ENCODE measurements around the gene TMEM144. TPM values are rescaled to one million over a fixed set of nuclear protein-coding genes. Genes with fewer than 3 reads are reported as not detected.

Gene TMEM144
- total RNA-seq, 1 donor from 2014 or later: 4.1 TPM

DNA sequence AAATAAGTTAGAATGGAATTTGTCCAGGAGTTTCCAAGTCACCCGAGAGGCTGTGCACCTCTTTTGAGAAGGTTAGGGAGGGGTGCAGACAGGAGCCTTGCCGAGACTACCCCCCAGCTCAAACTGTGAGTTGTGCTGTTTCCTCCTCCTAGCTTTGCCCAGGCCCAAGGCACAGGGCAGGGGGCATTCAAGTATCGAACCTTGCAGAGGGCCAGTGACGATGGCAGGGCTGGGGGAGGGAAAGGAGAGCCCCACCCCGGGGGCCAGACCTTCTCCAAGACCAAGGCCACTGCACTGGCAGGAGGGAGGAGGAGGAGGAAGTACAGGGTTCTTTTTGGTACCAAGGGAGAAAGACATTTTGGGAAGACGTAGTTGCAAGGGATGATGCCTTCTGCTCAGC is 80.6 kb downstream of the TMEM144 start:
- Mint-ChIP-seq H3K4me1 (peaks cover 3% of the 10 kb centered on the region), H3K27me3 (ENCODE audit: insufficient read depth, low read depth) (peaks cover 5% of the 10 kb centered on the region), H3K27ac (no peak overlapping the region), H3K36me3 (no peaks in the 10 kb centered on the region), H3K9me3 (peaks cover 5% of the 10 kb centered on the region), H3K4me3 (no peak overlapping the region)
- Histone ChIP-seq H3F3A (ENCODE audit: low read depth) (no peaks in the 10 kb centered on the region), H4K20me1 (ENCODE audit: low read depth) (no peaks in the 10 kb centered on the region), H3K9me3 (ENCODE audit: low read depth) (no peaks in the 10 kb centered on the region), H3K9ac (no peak overlapping the region), H3K27ac (no peak overlapping the region), H3K4me2 (no peak overlapping the region), H3K4me1 (no peaks in the 10 kb centered on the region), H3K79me2 (ENCODE audit: low read depth) (no peaks in the 10 kb centered on the region), H2AFZ (replicated peaks) (no peak overlapping the region), H3K27me3 (no peaks in the 10 kb centered on the region), H3K36me3 (no peaks in the 10 kb centered on the region), H3K4me3 (no peak overlapping the region)
- TF ChIP-seq, protein P1, sequence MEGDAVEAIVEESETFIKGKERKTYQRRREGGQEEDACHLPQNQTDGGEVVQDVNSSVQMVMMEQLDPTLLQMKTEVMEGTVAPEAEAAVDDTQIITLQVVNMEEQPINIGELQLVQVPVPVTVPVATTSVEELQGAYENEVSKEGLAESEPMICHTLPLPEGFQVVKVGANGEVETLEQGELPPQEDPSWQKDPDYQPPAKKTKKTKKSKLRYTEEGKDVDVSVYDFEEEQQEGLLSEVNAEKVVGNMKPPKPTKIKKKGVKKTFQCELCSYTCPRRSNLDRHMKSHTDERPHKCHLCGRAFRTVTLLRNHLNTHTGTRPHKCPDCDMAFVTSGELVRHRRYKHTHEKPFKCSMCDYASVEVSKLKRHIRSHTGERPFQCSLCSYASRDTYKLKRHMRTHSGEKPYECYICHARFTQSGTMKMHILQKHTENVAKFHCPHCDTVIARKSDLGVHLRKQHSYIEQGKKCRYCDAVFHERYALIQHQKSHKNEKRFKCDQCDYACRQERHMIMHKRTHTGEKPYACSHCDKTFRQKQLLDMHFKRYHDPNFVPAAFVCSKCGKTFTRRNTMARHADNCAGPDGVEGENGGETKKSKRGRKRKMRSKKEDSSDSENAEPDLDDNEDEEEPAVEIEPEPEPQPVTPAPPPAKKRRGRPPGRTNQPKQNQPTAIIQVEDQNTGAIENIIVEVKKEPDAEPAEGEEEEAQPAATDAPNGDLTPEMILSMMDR (IDR thresholded peaks at IDR 0.05): no peak
- no peak for TF ChIP-seq EZH2 (IDR thresholded peaks at IDR 0.05)
- no peak for TF ChIP-seq EZH2phosphoT487 (IDR thresholded peaks at IDR 0.05)
- DNase-seq (ENCODE audit: low spot score): no peak

DNA sequence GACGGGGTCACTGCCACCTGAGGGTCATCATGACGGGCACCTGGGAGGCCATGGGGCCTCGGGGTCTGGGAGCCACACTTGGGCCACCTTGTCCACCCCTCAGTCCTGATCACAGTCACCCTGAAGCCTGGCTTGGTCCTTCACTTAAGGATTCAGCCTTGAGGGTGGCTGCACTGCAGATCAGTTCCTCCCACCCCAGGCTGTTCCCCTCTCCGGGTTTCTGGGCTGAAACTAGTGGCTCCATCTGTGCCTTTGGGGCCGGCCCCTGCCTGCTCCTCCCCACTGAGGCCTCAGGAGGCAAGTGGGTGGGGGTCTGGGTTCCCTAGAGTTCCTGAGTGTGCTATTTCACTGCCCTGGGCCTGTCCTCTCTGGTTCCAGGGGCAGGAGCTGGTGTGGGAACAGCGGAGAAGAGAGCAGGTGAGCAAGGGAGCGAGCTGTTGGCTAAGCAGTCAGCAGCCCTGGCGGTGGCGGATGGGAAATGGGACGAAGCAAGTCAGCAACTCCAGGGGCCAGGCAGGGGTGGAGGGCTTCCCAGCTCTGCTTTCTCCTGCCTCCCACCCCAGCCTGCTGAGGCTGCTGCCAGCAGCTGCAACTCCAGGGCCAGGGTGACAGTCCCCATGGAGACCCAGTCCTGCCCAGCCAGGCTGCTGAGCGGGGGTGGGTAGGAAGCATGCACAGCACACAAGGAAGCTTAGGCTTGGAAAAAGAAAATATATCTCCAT is 81.2 kb downstream of the TMEM144 start:
- Histone ChIP-seq H3F3A (ENCODE audit: low read depth) (no peaks in the 10 kb centered on the region), H2AFZ (replicated peaks) (no peak overlapping the region), H3K4me2 (no peak overlapping the region), H3K4me3 (no peak overlapping the region), H3K9ac (no peak overlapping the region), H3K27ac (no peak overlapping the region), H3K9me3 (ENCODE audit: low read depth) (no peaks in the 10 kb centered on the region), H3K36me3 (no peaks in the 10 kb centered on the region), H3K27me3 (no peaks in the 10 kb centered on the region), H3K4me1 (no peaks in the 10 kb centered on the region), H3K79me2 (ENCODE audit: low read depth) (no peaks in the 10 kb centered on the region), H4K20me1 (ENCODE audit: low read depth) (no peaks in the 10 kb centered on the region)
- H3K4me3 Mint-ChIP-seq: no peak overlapping the region
- TF ChIP-seq EZH2 (IDR thresholded peaks at IDR 0.05) (no peak), EZH2phosphoT487 (IDR thresholded peaks at IDR 0.05) (no peak)
- TF ChIP-seq, protein P1 (IDR thresholded peaks at IDR 0.05): no peak
- no peaks in the 10 kb centered on the region for H3K36me3 Mint-ChIP-seq
- H3K4me1 Mint-ChIP-seq: peaks cover 3% of the 10 kb centered on the region
- no peak for DNase-seq (ENCODE audit: low spot score)
- H3K27ac Mint-ChIP-seq: no peak overlapping the region
- H3K27me3 Mint-ChIP-seq (ENCODE audit: insufficient read depth, low read depth): peaks cover 5% of the 10 kb centered on the region
- H3K9me3 Mint-ChIP-seq: peaks cover 5% of the 10 kb centered on the region

DNA sequence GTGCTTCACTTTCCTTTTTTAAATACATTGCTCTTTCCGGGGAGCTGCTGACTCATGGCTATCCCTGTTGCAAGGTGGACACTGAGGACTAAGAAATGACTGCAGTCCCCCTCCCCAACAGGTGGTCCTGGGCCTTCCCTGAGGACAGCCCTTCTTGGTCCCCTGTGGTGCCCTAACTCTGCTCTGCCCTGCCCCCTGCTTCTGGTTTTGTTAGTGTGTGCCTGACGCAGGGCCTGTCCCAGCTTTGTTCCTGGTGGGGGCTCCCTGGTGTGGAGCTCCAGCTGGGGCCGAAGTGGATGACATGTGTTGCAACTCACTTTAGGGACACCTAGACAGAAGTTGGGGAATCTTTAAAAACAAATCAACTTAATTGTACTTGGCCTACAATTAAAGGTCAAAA is 81.9 kb downstream of the TMEM144 start:
- Histone ChIP-seq H3K9me3 (ENCODE audit: low read depth) (no peaks in the 10 kb centered on the region), H3K4me1 (no peaks in the 10 kb centered on the region), H3K4me3 (no peak overlapping the region), H3K27ac (no peak overlapping the region), H3K79me2 (ENCODE audit: low read depth) (no peaks in the 10 kb centered on the region), H3K4me2 (no peak overlapping the region), H2AFZ (replicated peaks) (no peak overlapping the region), H3F3A (ENCODE audit: low read depth) (no peaks in the 10 kb centered on the region), H3K9ac (no peak overlapping the region), H4K20me1 (ENCODE audit: low read depth) (no peaks in the 10 kb centered on the region), H3K27me3 (no peaks in the 10 kb centered on the region), H3K36me3 (no peaks in the 10 kb centered on the region)
- Mint-ChIP-seq H3K9me3 (peaks cover 5% of the 10 kb centered on the region), H3K27ac (no peak overlapping the region), H3K27me3 (ENCODE audit: insufficient read depth, low read depth) (peaks cover 5% of the 10 kb centered on the region), H3K4me1 (peaks cover 3% of the 10 kb centered on the region), H3K36me3 (no peaks in the 10 kb centered on the region), H3K4me3 (no peak overlapping the region)
- DNase-seq (ENCODE audit: low spot score): no peak
- no peak for TF ChIP-seq EZH2phosphoT487 (IDR thresholded peaks at IDR 0.05)
- TF ChIP-seq, protein P1 (IDR thresholded peaks at IDR 0.05): no peak
- TF ChIP-seq EZH2 (IDR thresholded peaks at IDR 0.05): no peak

Measured in neural progenitor cell (in vitro differentiated cells).